Fibroblast of lung (primary cell): Measurements from ENCODE around the gene TRIM48. TPM values are rescaled to one million over a fixed set of nuclear protein-coding genes. Genes with fewer than 3 reads are reported as not detected.
"Not testable (repeated sequence)": the region's sequence is repeated elsewhere in the genome, so short reads cannot be mapped to it uniquely, and the experiment has no call there.

Experiments used
- DNase-seq, 2 donors: peaks; one replicate each; pipeline versions ENCODE4 v3.0.0 to v3.0.0-alpha.2; 2010; ENCODE audit warnings: low read depth in 2 of 2
- H2AFZ ChIP-seq: 2 replicates; pipeline ENCODE4 v1.5.1; 2012; ENCODE audit warnings: low read length, control low read depth, inconsistent platforms
- H3K27ac ChIP-seq: 2 replicates; pipeline ENCODE4 v1.5.1; 2011; ENCODE audit warnings: low read length, control low read depth; ENCODE audit not compliant: insufficient read depth
- H3K27me3 ChIP-seq: 2 replicates; pipeline ENCODE4 v1.5.1; 2011; ENCODE audit warnings: mild to moderate bottlenecking, low read length; ENCODE audit not compliant: control insufficient read depth, insufficient read depth
- H3K36me3 ChIP-seq: 2 replicates; pipeline ENCODE4 v1.5.1; 2011; ENCODE audit warnings: low read length; ENCODE audit not compliant: control insufficient read depth, insufficient read depth
- H3K4me1 ChIP-seq: 2 replicates; pipeline ENCODE4 v1.5.1; 2011; ENCODE audit warnings: low read length; ENCODE audit not compliant: control insufficient read depth, insufficient read depth; ENCODE audit errors: extremely low read depth
- H3K4me2 ChIP-seq: 2 replicates; pipeline ENCODE4 v1.5.1; 2011; ENCODE audit warnings: low read length, control low read depth; ENCODE audit not compliant: insufficient read depth; ENCODE audit errors: extremely low read depth
- H3K4me3 ChIP-seq, 4 experiments: fragments of 200-600 bp in 1 of 4; sonication (generic) in 1 of 4; replicated peaks in 1 of 4; 2 replicates each; pipeline ENCODE4 v1.5.1; 2011 to 2016; ENCODE audit warnings: low read length in 4 of 4, low read depth in 3 of 4, mild to moderate bottlenecking in 3 of 4, control low read depth in 2 of 4, inconsistent platforms in 1 of 4, mixed read lengths in 1 of 4; ENCODE audit not compliant: insufficient read depth in 1 of 4; ENCODE audit errors: control extremely low read depth in 1 of 4
- H3K79me2 ChIP-seq: 2 replicates; pipeline ENCODE4 v1.5.1; 2012; ENCODE audit warnings: mild to moderate bottlenecking, low read length, inconsistent platforms; ENCODE audit not compliant: control insufficient read depth, insufficient read depth
- H3K9ac ChIP-seq: 2 replicates; pipeline ENCODE4 v1.5.1; 2011; ENCODE audit warnings: mild to moderate bottlenecking, low read length, control low read depth; ENCODE audit not compliant: insufficient read depth
- H3K9me3 ChIP-seq: 2 replicates; pipeline ENCODE4 v1.5.1; 2012; ENCODE audit warnings: low read depth, low read length; ENCODE audit not compliant: control insufficient read depth, insufficient read depth
- H4K20me1 ChIP-seq: 2 replicates; pipeline ENCODE4 v1.5.1; 2011; ENCODE audit warnings: low read length; ENCODE audit not compliant: control insufficient read depth, insufficient read depth; ENCODE audit errors: extremely low read depth
- EZH2 ChIP-seq: IDR thresholded peaks from 2 replicates; pipeline ENCODE4 v1.5.1; 2012; ENCODE audit warnings: low read length, control low read depth, mild to moderate bottlenecking; ENCODE audit errors: missing control alignments
- polyA minus RNA-seq: library from RNA; depleted of rRNA, polyadenylated mRNA; stranded (reverse); fragments of >200 nt; gene quantifications from 2 replicates; pipeline ENCODE4 v1.2.3, GENCODE V29; 2011; ENCODE audit warnings: low replicate concordance
- polyA plus RNA-seq, 2 donors: library from polyadenylated mRNA; depleted of rRNA in 1 of 2; stranded (reverse) in 1 of 2; unstranded in 1 of 2; fragments of >200 nt; gene quantifications; 2 replicates each; pipeline ENCODE4 v1.2.1, GENCODE V29; 2011 to 2012; ENCODE audit warnings: missing spikeins in 1 of 2
- total RNA-seq: library from RNA; depleted of rRNA; stranded (reverse); fragments of >200 nt; gene quantifications from 2 replicates; pipeline ENCODE4 v1.2.1, GENCODE V29; 2014
- TF ChIP-seq, protein P1 (sequence below), 2 donors: IDR thresholded peaks in 1 of 2; conservative IDR thresholded peaks in 1 of 2; 1 replicate in 1 of 2; 2 replicates in 1 of 2; pipeline ENCODE4 v1.5.1; 2011 to 2012; ENCODE audit warnings: low read length in 2 of 2, control low read depth in 1 of 2, inconsistent platforms in 1 of 2, low read depth in 1 of 2, mild to moderate bottlenecking in 1 of 2

Gene TRIM48
- not detected in 2 replicates for total RNA-seq
- not detected in 2 replicates for polyA plus RNA-seq
- polyA plus RNA-seq (2012): not detected in 2 replicates
- polyA minus RNA-seq: not detected in 2 replicates

- not testable (repeated sequence) for H3K4me1 ChIP-seq, H2AFZ ChIP-seq, DNase-seq, H4K20me1 ChIP-seq, H3K4me2 ChIP-seq, H3K9ac ChIP-seq, H3K27ac ChIP-seq, H3K36me3 ChIP-seq, H3K9me3 ChIP-seq, H3K79me2 ChIP-seq, H3K4me3 ChIP-seq, H3K27me3 ChIP-seq
These were observed at the start of gene TRIM48 for GRCh38 chr11:55261855-55262254. Gene TRIM48, plus strand, starts transcription at chr11:55262155. Its CDS starts 113 bp downstream, at chr11:55262268.

DNA sequence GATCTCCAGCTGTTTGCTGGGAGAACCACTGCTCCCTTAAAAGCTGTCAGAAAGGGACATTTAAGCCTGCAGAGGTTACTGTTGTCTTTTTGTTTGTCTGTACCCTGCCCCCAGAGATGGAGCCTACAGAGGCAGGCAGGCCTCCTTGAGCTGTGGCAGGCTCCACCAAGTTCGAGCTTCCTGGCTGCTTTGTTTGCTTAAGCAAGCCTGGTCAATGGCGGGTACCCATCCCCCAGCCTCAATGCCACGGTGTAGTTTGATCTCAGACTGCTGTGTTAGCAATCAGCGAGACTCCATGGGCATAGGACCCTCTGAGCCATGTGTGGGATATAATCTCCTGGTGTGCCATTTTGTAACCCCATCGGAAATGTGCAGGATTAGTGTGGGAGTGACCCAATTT, 23.6 kb upstream of the TRIM48 start:
- not testable (repeated sequence) for H3K27me3 ChIP-seq, H3K4me1 ChIP-seq, H3K79me2 ChIP-seq, H3K36me3 ChIP-seq, H3K4me2 ChIP-seq, H3K9ac ChIP-seq, H3K9me3 ChIP-seq, H3K27ac ChIP-seq, H2AFZ ChIP-seq, H3K4me3 ChIP-seq, DNase-seq, H4K20me1 ChIP-seq

- Histone ChIP-seq H3K4me1 (no peaks in the 10 kb centered on the region), H2AFZ (no peak overlapping the region), H3K27me3 (no peaks in the 10 kb centered on the region), H3K9me3 (no peaks in the 10 kb centered on the region), H3K36me3 (no peaks in the 10 kb centered on the region), H4K20me1 (no peaks in the 10 kb centered on the region), H3K27ac (no peak overlapping the region), H3K4me2 (no peak overlapping the region), H3K79me2 (no peaks in the 10 kb centered on the region), H3K4me3 (no peak overlapping the region), H3K9ac (no peak overlapping the region)
- TF ChIP-seq EZH2: no peak
- TF ChIP-seq, protein P1, sequence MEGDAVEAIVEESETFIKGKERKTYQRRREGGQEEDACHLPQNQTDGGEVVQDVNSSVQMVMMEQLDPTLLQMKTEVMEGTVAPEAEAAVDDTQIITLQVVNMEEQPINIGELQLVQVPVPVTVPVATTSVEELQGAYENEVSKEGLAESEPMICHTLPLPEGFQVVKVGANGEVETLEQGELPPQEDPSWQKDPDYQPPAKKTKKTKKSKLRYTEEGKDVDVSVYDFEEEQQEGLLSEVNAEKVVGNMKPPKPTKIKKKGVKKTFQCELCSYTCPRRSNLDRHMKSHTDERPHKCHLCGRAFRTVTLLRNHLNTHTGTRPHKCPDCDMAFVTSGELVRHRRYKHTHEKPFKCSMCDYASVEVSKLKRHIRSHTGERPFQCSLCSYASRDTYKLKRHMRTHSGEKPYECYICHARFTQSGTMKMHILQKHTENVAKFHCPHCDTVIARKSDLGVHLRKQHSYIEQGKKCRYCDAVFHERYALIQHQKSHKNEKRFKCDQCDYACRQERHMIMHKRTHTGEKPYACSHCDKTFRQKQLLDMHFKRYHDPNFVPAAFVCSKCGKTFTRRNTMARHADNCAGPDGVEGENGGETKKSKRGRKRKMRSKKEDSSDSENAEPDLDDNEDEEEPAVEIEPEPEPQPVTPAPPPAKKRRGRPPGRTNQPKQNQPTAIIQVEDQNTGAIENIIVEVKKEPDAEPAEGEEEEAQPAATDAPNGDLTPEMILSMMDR (conservative IDR thresholded peaks at IDR 0.05 in 1 of 2, IDR thresholded peaks at IDR 0.05 in 1 of 2; ENCODE audit: low read depth in 1 of 2, low read length in 2 of 2): no peak
- no peak for DNase-seq
These were observed 1.1 kb downstream of the TRIM48 start for GRCh38 chr11:55263081-55263480.

Other genes starting within 250 kb of the TRIM48 start
- gene OR4A16, start 81.0 kb downstream of the TRIM48 start, total RNA-seq: not detected in 2 replicates
- not detected in 2 replicates for gene OR4A16, start 81.0 kb downstream of the TRIM48 start, polyA plus RNA-seq
- not detected in 2 replicates for gene OR4A15, start 105.8 kb downstream of the TRIM48 start, total RNA-seq
- not detected in 2 replicates for gene OR4A15, start 105.8 kb downstream of the TRIM48 start, polyA plus RNA-seq